GM19043 (cell line): ENCODE measurements around the gene CARS1.

Experiments
- ATAC-seq: cut with Tn5 transposase; IDR thresholded peaks from one replicate; pipeline ENCODE4 v1.9.1; 2021; ENCODE audit warnings: low read depth; ENCODE audit not compliant: unreplicated experiment

Gene CARS1

DNA sequence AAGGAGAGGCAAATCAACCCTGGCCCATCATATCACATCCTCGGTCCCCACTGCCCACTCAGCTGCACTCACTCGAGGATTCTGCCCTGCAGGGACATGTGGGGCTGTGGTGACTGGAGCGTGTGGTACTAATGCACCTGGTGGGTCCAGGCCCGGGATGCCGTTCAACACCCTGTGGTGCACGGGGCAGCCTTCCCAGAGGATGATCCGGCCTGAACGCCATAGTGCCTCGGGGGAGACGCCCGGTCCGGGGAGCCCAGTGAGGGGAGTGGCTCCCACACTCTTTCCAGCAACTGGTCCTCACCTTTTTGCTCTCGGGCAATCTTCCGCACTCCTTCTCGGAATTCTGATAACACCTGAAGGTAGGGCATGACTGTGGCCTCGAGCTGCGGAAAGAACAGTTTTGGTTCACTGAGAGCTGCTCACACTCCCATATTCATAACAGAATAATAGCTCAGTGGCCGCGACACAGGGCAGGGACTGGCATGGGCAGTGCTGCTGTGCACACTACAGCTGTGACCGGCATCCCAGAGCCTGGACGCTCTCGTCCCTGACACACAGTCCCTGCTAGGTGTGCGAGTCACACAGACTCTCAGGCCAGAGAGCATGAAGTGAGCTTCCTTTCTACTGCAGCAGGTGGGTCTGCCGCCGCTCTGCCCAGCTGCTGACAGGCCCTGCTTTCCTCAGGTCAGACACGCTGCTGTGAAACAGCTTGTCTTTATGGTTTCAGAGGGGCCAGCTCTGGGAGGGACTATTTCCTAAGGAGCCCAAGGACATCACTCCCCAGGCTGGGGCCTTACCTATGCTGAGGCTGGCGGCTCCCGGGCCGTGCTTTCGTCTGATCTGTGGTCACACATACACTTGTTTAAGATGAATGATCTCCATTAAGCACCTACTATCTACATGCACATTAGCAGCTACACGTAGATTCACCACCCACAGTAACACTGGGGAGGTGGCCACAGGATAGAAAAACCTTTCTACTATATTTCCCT, 45.0 kb downstream of the CARS1 start:
- ATAC-seq, result no peak

DNA sequence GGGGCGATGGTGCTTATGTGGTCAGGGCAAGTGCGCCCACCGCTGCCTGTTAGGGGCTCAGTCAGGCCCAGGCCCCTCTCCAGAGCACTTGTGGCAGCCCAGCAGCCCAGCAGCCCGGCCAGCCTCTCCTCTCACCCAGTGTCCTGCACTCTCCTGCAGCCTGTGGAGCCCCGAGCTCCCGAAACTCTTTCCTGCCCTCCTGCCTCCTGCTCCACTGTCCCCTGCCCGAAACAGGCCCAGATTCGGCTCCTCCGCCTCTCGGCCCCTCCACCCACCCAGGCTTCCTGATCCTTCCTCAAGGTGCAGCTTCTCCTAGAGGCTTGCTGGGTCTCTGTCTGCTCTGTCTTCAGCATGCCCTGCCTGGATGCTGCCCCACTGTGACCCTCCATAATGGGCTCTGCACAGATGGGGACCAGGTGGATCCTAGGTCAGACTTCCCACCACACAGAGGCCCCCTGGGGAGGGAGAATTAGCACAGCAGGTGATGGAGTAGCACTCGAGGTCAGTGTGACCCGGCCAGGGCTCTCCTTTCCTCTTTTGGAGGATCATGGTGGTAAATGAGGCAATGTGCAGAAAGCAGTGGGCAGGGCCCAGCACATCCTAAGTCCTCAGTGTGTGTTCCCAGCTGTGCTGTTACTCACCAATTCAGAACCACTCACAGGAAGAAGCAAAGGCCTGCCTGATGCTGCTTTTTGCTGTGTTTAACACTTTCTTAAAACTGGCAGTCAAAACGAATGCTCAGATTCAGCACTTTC, 46.5 kb downstream of the CARS1 start:
- ATAC-seq, result no peak

DNA sequence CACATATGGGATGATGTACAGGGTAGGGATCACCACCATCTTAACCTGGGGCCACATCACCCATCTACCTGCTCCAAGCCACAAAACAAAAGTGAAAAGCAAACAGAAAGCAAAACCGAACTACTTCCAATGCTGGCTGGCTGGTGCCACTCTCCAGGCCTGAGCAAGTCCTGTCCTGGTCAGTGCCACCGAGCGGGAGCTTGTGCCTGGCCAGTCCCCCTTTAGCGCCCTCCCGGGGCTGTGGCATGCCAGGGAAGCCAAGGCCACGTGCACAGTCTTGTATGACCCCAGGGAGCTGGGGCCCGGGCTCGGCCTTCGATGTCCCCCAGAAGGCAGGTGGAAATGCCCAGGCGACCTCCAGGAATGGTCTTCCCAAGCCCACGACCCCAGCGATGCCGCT, 47.2 kb downstream of the CARS1 start:
- no peak for ATAC-seq

DNA sequence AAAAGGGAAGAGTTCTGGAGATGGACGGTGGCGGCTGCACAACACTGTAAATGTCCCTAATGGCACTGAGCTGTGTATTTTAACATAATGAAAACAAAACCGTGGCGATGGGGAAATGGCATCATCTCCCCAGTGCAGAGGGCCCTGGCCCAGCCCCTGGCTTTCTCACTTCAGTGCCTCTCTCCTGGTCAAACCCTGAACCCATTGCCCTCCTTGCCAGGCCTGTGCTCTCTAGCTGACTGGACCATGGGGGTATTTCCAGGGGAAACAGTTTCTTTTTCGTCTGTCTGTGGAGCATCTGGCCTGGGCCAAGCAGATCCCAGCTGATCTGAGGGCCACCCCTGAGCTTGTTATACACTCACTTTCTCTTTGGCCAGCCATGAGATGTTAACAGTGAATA, 47.7 kb downstream of the CARS1 start:
- no peak for ATAC-seq

DNA sequence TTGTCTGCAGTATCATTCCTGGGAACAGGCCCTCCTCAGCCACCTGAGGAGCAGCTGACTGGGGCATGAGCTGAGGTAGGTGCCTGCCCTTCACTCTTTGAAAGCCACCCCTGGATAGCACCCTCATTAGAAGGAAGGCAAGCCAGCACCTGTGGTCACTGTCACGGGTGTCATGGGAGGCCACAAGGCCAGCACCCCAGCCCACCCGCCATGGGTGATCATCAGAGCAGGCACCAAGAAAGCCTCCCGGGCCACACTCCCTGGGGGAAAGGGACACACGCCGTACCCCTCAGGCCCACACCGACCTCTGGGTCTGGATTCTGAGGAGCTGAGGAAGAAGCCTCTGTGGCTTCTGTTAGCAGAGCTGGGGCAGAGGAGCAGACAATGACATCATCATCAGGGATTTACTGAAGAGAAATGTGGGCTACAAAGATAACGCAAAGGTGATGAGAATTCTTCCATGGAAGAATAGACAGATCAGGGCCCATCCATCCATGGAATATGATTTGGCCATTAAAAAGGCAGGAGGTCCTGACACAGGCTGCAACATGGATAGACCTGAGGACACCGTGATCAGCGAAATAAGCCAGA, 48.4 kb downstream of the CARS1 start:
- no peak for ATAC-seq

DNA sequence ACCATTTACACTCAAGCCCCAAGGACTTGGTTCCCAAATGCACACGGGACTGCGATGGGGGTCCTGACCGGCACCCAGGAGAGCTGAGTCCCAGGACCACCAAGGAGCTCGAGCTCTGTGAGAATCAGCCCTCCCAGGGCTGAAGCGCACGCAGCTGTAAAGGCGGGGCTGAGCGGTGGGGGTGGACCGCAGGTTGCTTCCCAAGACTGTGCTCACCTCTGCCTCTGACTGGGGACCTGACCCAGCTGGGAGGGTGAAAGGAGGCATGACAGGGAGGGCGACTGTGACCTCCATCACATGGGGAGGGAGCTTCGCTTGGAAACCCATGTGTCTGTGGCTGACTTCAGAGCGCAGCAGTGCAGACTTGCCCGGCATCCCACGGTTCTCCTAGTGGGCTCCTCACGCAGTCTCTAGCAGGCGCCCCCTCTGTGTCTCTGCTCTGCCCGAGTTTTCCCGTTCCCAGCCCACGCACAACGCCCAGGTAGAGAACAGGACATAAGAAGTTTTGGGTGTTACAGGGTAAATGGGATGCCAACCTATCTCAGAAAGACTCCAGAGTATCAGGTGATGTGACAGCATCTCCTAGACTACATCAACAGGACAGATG, 49.7 kb downstream of the CARS1 start:
- no peak for ATAC-seq

DNA sequence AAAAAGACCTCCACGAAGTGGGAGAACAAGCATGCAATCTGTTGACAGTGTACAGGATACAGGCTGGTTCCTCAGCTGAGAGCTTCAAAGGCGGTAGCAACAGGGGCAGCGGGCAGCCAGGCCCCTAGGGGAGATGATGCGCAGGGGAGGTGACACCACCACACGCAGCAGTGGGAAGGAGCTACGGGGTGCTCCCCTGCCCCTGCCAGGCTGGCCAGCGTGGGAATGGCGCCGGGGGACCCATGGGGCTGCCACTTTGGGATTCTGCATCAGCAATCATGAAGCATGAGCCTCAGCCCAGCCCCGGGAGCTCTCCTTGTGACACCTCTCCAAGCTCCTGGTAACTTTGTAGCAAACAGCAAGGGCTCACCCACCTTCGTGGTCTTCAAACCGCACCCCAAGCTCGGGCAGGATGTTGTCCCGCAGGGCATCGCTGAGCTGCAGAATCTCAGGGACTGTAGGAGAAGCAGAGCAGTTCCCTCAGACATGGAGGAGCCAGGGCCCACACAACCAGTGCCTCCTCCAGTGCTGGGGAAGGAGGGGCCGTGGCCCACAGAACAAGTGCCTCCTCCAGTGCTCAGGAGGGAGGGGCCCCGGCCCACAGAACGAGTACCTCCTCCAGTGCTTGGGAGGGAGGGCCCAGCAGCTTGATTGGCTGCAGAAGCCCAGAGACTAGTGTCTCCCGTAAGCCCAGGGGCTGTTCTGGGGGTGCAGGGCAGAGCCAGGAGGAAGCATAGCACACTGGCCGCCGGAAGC, 50.5 kb downstream of the CARS1 start:
- ATAC-seq, result no peak

DNA sequence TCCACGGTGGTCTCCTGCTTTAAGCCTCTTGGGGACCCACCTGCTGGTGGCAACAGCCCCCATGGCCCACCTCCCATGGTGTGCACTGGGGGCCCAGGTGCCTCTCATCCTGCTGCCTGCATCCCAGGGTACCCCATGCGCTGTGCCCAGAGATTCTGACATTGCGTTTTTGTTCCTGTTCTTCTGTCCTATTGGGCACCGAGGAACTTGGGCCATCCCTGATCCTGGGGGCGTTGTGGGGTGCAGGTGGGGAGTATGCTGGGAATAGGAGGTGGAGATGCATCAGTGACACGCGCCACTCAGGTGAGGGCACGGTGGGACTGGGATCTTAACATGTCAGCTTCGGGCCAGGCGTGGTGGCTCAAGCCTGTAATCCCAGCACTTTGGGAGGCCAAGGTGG, 52.7 kb downstream of the CARS1 start:
- no peak for ATAC-seq

DNA sequence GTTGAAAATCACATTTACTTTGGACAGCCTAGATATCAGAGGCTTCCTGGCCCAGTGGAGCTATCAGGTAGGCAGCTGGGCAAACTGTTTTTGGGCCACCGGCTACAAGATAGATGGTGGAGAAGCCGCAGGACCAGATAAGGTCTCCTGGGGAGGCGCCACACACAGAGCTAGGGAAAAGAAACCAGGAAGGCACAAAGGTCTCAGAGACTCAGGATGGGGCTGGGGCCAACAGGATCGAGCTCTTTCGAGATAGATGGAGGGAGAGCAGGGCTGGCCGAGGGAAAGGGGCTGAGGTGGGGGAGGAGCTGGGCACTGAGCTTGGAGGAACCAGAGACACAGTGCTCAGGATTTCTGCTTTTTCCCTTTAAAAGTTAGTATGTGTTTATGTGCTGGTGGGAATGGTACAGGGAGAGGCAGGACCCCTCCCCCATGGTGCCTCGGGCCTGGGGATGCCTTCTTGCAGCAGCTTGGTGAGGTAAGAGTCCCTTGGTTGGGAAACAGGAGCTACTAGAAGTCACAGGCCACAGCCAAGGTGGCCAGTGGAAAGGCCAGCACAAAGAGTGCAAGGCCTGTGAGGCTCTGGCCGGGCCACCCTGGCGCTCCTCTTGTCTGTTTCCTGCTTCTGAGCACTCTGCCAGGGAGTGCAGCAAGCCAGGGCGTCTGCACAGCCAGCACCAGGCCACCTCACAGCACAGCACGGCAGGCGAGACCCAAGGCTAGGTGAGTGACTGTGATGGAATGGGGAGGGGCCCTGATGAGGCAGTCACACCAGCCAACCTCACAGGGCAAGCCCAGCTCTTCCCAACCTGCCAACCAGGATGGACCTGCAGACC, 53.6 kb downstream of the CARS1 start:
- no peak for ATAC-seq

DNA sequence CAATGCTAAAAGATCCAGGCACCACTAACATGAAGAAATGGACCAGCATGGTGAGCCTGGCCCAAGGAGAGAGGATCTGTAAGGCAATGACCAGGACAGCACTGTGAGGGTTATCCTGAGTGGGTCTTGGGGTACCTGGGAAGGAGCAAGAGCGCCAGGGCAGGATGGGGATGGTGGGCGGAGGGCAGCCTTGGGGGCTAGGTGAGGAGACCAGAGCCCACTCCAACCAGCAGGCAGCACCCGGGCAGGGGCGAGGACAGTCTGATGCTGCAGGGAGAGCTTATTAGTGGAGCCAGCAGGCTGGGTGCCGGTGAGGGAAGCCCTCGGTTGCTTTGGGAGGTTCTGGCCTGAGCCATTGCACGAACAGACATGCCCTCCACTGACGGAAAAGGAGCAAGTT, 54.4 kb downstream of the CARS1 start:
- ATAC-seq, result no peak

DNA sequence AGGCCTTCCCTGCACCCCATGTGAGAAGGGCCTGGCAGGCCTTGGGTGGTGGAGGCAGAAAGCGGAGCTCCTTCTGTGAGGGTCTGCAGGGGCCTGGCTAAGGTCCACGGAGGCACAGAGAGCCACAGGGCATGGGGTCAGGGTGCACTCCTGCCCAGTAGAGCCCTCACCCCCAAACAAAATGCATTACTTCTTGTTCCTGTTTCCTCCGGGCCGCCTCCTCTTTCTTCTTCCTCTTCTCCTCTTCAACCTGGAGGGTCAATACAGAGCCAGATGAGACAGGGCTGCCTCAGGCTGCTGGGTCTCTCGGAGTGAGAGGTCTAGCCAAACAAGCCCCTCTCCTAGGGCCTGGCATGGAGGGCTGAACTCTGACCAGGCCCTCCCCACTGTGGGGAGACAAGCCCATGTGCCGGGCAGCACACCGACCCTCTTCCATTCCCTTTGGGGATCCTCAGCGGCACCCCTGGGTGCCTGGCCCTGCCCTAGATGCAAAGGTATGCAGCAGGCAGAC, 54.8 kb downstream of the CARS1 start:
- ATAC-seq, result no peak

DNA sequence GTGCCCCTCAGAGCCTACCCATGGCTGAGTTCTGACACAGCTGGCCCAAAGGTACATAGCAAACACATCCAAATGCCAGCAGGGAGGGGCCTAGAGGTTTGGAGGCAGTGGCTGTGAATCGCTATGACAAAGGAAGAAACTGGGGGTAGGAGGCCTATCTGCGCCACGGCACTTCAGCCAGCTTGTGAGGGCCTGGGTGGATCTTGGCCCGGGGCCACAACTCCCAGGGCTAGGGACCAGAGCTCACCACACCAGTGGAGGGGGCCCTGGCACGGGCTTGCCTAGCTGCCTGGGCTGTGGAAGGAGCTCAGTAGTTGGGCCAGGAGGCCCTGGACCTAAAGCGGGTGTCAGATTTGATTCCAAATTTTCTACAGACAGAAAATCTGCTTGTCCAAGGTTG, 55.7 kb downstream of the CARS1 start:
- no peak for ATAC-seq

DNA sequence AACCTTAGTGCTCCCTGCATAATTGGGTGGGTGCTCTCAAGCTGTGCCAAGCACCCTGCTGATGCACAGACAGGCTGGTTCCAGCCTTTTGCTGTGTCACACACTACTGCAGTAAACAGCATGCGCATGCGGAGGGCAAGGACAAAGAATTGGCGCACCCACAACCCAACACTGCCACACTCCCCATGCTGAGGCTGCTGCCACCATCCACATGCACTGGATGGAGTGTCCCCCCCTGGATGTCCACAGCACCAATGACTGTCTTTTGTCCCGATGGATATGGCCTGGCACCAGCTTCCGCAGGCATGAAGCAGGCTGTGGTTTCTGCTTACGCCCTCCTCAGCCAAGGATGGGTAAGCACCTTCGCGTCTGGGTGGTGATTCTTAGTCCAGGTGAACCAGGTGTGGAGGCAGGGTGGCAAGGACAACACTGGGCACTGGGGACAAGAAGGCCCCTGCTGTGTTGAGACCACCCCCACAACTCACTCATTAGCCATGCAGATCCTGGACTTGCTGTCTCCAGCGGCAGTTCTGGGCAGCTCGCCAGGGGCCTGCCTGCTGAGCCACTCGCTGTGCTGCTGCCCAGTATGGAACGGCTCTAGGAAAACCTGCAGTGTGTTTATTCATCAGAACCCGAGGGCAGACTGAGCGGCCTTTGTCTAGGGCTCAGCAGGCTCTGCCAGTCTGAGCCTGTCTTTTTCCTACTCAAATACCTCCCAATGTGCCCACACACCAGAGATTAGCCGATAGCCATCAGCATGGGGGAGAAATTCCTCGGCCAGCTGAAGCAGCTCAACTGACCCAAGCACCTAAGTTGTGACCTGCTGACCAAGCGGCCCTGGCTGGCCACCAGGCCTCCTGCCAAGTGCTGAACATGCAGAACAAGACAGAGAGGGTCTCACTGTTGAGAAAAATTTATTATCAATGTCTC, 56.9 kb downstream of the CARS1 start:
- no peak for ATAC-seq

DNA sequence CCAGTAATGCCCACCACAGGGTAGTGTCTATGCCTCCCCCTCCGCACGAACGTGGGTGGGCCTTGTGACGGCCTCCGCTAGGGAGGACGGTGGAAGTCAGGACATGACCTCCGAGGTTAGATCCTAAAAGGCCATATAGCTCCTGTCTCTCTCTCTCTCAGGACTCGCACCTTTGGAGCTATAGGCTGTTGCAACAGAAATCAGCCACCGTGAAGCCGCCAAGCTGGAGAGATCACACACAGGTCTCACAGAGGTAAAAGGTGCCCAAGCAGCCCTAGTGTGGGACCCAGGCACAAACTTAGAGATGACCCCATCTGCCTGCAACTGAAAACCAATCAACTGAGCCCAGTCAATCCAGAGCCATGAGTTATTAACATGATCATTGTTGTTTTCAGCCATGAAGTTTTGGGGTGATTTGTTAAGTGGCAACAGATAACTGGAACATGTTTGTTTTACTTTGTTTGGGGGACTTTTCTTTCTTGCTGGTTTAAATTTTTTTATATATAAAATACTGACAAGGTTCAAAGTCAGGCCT, 57.7 kb downstream of the CARS1 start:
- no peak for ATAC-seq

DNA sequence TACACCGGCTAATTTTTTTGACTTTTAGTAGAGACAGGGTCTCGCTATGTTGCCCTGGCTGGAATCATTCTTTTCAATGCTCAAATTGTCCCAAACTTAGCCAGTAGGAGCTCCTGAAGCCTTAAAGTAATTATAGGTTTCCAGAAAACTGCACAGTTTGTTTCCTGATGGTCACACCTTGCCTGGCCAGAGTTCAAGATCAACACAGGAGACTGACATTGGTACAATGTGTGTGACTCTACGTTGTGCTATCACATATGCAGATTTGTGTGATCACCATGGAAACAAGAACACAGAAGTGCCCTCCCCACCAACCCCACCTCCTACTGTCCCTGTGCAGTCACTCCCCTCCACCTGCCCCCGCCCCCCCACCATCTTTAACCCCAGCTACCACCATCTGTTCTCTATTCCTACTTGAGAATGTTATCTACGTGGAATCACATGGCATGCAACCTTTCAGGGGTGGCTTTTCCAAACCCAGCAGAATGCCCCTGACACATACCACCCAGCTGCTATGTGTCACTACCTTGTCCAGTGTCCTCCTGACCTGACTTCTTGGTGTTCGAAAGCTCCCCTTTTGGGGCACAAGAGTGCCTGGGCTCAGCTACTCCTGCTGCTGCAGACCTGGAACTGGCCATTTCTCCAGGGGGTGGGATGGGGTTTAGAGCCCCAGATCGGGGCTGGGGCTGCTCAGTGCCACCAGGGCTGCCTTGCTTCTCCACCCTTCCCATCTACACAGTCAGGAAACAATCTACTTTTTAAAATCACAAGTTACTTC, 59.0 kb downstream of the CARS1 start:
- no peak for ATAC-seq

DNA sequence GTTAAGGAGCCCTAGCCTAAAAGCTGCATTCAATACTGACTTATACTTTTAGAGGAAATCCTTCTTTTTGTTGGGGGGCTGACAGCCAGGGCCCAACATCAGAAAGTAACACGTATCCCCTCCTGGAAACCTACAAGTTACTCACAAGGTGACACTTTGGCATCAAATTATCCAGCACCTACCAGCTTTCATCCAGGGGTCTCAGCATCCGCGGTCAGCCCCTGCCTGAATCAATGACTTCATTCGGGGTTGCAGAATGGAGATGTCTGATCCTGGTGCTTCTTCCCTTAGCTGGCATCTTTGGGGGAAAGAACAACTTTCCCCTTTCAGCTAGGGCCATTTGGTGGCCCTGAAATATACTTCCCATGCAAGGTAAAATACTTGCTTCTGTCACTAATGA, 59.8 kb downstream of the CARS1 start:
- ATAC-seq, result no peak

DNA sequence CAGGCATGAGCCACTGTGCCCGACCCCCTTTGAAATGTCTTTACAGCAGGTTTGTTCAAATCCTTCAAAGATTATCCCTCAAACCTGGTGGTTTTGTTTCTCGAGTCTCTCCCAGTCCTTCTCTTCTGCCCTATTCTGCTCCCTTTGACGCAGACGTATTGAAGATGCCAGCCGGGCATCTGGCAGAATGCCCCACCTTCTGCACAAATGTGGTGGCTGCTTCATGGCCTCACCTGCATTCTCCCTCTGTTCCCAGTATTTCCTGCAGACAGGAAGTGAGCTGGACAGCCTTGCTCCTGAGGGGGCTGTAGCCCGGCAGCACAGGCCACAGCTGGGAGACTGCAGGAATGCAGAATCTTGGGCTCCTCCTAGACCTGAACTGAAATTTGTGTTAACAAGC, 60.2 kb downstream of the CARS1 start:
- ATAC-seq, result no peak
